Smooth muscle cell (in vitro differentiated cells): ENCODE results near the gene CUX1. TPM values are rescaled to one million over a fixed set of nuclear protein-coding genes. Genes with fewer than 3 reads are reported as not detected.

ENCODE experiments used
- DNase-seq: peaks from one replicate; lab custom pipeline; 2025; ENCODE audit not compliant: unreplicated experiment; lab: John Stamatoyannopoulos, UW
- H2AFZ ChIP-seq: fragments of 200-600 bp; sonication (generic); 2 replicates; pipeline ENCODE4 v1.6.0; 2016; ENCODE audit warnings: antibody characterized with exemption, low read depth, mild to moderate bottlenecking
- H3F3A ChIP-seq: fragments of 200-600 bp; sonication (generic); 2 replicates; pipeline ENCODE4 v1.6.0; 2017; ENCODE audit warnings: antibody characterized with exemption, low read depth
- H3K27ac ChIP-seq: fragments of 200-600 bp; sonication (generic); 2 replicates; pipeline ENCODE4 v1.5.1; 2016; ENCODE audit warnings: low read depth, mild to moderate bottlenecking
- H3K27me3 ChIP-seq: fragments of 200-600 bp; sonication (generic); 2 replicates; pipeline ENCODE4 v1.6.1; 2016; ENCODE audit warnings: low read depth, mild to moderate bottlenecking
- H3K36me3 ChIP-seq: fragments of 200-600 bp; sonication (generic); 2 replicates; pipeline ENCODE4 v1.5.1; 2016; ENCODE audit warnings: low read depth
- H3K4me1 ChIP-seq: fragments of 200-600 bp; sonication (generic); 2 replicates; pipeline ENCODE4 v1.5.1; 2016; ENCODE audit warnings: low read depth
- H3K4me2 ChIP-seq: fragments of 200-600 bp; sonication (generic); 2 replicates; pipeline ENCODE4 v1.6.0; 2016; ENCODE audit warnings: mild to moderate bottlenecking
- H3K4me3 ChIP-seq: fragments of 200-600 bp; sonication (generic); 2 replicates; pipeline ENCODE4 v1.5.1; 2016; ENCODE audit warnings: mild to moderate bottlenecking
- H3K79me2 ChIP-seq: fragments of 200-600 bp; sonication (generic); 2 replicates; pipeline ENCODE4 v1.6.0; 2016; ENCODE audit warnings: low read depth, mild to moderate bottlenecking
- H3K9ac ChIP-seq: fragments of 200-600 bp; sonication (generic); 2 replicates; pipeline ENCODE4 v1.6.0; 2016; ENCODE audit warnings: low read depth
- H3K9me3 ChIP-seq: fragments of 200-600 bp; sonication (generic); replicated peaks from 2 replicates; pipeline ENCODE4 v1.5.1; 2016; ENCODE audit warnings: low read depth
- H4K20me1 ChIP-seq: fragments of 200-600 bp; sonication (generic); 2 replicates; pipeline ENCODE4 v1.6.0; 2016; ENCODE audit warnings: low read depth
- CTCF ChIP-seq: fragments of 200-600 bp; sonication (generic); IDR thresholded peaks from 2 replicates; pipeline ENCODE4 v1.5.1; 2017; ENCODE audit warnings: borderline replicate concordance, mild to moderate bottlenecking, antibody characterized with exemption; ENCODE audit not compliant: insufficient read depth, poor library complexity, severe bottlenecking
- WGBS: methylation state at CpG from one replicate; pipeline ENCODE4 v1.1.7; 2016; ENCODE audit warnings: low lambda C conversion rate; 5-methylcytosine and 5-hydroxymethylcytosine counted together
- polyA plus RNA-seq: library from polyadenylated mRNA; unstranded; fragments of >200 nt; fragmentation: Nextera tagmentation; extraction: Ambion mirVana; gene quantifications from 2 replicates; pipeline ENCODE4 v1.2.1, GENCODE V29; 2016
- total RNA-seq: library from RNA; depleted of rRNA; stranded (reverse); fragments of >200 nt; gene quantifications from 2 replicates; pipeline ENCODE4 v1.2.3, GENCODE V29; 2014

The CUX1 gene
- total and polyA plus RNA-seq, 2 experiments from 2014 or later: 56.3 to 78.4 TPM

GRCh38 chr7:101988513-101988912 lies 171.1 kb downstream of the CUX1 start:
- no peak overlapping the region for H3K4me3 ChIP-seq
- no peaks in the 10 kb centered on the region for H3K36me3 ChIP-seq
- H3K9me3 ChIP-seq: no peaks in the 10 kb centered on the region
- peaks cover 62% of the 10 kb centered on the region for H3K79me2 ChIP-seq
- H3K27ac ChIP-seq: peak overlapping the region; percentile 91
- no peak for DNase-seq
- no peak for TF ChIP-seq CTCF
- H3K27me3 ChIP-seq: no peaks in the 10 kb centered on the region
- WGBS: 77% methylated on average over 9 of the region's 9 CpGs
- H3F3A ChIP-seq: peaks cover 24% of the 10 kb centered on the region
- peak overlapping the region; percentile 55 for H3K4me2 ChIP-seq
- H3K4me1 ChIP-seq: peaks cover 25% of the 10 kb centered on the region
- H2AFZ ChIP-seq: no peak overlapping the region
- peak overlapping the region; percentile 54 for H3K9ac ChIP-seq
- peaks cover 95% of the 10 kb centered on the region for H4K20me1 ChIP-seq

GRCh38 chr7:101989101-101989500 lies 171.7 kb downstream of the CUX1 start:
- no peak overlapping the region for H2AFZ ChIP-seq
- no peaks in the 10 kb centered on the region for H3K36me3 ChIP-seq
- no peak overlapping the region for H3K4me3 ChIP-seq
- DNase-seq: no peak
- 95% methylated on average over 20 of the region's 20 CpGs for WGBS
- H3K79me2 ChIP-seq: peaks cover 61% of the 10 kb centered on the region
- H3K27ac ChIP-seq: no peak overlapping the region
- TF ChIP-seq CTCF: no peak
- H3K27me3 ChIP-seq: no peaks in the 10 kb centered on the region
- peaks cover 23% of the 10 kb centered on the region for H3F3A ChIP-seq
- no peak overlapping the region for H3K4me2 ChIP-seq
- H3K9ac ChIP-seq: no peak overlapping the region
- H3K4me1 ChIP-seq: peaks cover 25% of the 10 kb centered on the region
- H3K9me3 ChIP-seq: no peaks in the 10 kb centered on the region
- peaks cover 98% of the 10 kb centered on the region for H4K20me1 ChIP-seq

- TF ChIP-seq CTCF: no peak
- no peak for DNase-seq
- Histone ChIP-seq H3K4me1 (peaks cover 11% of the 10 kb centered on the region), H3K36me3 (no peaks in the 10 kb centered on the region), H3K27ac (no peak overlapping the region), H3K79me2 (peaks cover 54% of the 10 kb centered on the region), H3K27me3 (no peaks in the 10 kb centered on the region), H2AFZ (no peak overlapping the region), H3K4me2 (no peak overlapping the region), H3K9ac (no peak overlapping the region), H3F3A (peaks cover 11% of the 10 kb centered on the region), H4K20me1 (peaks cover 98% of the 10 kb centered on the region), H3K4me3 (no peak overlapping the region), H3K9me3 (no peaks in the 10 kb centered on the region)
- WGBS: 96% methylated on average over 17 of the region's 17 CpGs
Observed at GRCh38 chr7:101990811-101991418, 173.5 kb downstream of the CUX1 start.

GRCh38 chr7:101991860-101992259 lies 174.4 kb downstream of the CUX1 start:
- 90% methylated on average over 3 of the region's 3 CpGs for WGBS
- no peak overlapping the region for H3K27ac ChIP-seq
- H3K9ac ChIP-seq: no peak overlapping the region
- no peak for DNase-seq
- peaks cover 52% of the 10 kb centered on the region for H3K79me2 ChIP-seq
- no peak overlapping the region for H3K4me2 ChIP-seq
- H3K9me3 ChIP-seq: no peaks in the 10 kb centered on the region
- H3K27me3 ChIP-seq: no peaks in the 10 kb centered on the region
- no peaks in the 10 kb centered on the region for H3K36me3 ChIP-seq
- peaks cover 96% of the 10 kb centered on the region for H4K20me1 ChIP-seq
- peaks cover 1% of the 10 kb centered on the region for H3K4me1 ChIP-seq
- no peak overlapping the region for H2AFZ ChIP-seq
- no peak for TF ChIP-seq CTCF
- H3K4me3 ChIP-seq: no peak overlapping the region
- H3F3A ChIP-seq: peaks cover 8% of the 10 kb centered on the region
